GM12874 (cell line): Measurements from ENCODE around the gene ZEB2.

ENCODE experiments used
- CTCF ChIP-seq: IDR thresholded peaks from 2 replicates; pipeline ENCODE4 v1.5.1; 2011; ENCODE audit warnings: low read depth, mild to moderate bottlenecking, control low read depth, low read length, moderate library complexity; ENCODE audit not compliant: insufficient read depth

Gene ZEB2

DNA sequence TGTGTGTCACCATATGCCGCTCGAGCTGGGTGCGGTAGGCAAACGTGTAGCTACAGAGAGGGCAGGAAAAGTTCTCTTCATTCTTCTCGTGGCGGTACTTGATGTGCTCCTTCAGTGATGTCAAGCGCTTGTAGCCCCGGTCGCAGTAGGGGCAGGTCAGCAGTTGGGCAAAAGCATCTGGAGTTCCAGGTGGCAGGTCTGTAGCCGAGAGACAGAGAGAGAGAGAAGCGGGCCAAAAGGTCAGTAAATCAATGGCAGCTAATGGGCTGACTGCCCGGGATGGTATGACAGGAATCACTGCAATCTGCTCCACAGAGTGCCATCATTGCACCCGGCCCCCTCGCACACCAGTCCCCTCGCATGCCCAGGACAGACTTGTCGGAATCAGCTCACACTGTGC lies 116.0 kb downstream of the ZEB2 start:
- TF ChIP-seq CTCF: no peak

- no peak for TF ChIP-seq CTCF
Observed at GRCh38 chr2:144402251-144402650, 117.7 kb downstream of the ZEB2 start.

DNA sequence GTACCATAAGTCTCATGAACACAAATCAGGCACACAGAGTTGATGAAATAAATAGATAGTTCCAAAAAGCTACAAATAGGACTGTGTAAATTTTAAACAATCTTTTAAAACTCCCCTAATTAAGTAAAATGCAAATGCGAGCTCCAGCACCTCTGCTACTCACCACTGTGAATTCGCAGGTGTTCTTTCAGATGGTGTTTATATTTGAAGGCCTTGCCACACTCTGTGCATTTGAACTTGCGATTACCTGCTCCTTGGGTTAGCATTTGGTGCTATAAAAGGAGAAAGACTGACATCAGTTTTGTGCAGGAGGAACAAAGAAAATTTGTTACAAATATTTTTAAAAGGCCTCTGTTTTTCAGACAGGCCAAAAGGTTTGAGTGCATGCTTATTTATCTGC lies 118.9 kb downstream of the ZEB2 start:
- no peak for TF ChIP-seq CTCF

GRCh38 chr2:144396318-144396717 lies 123.6 kb downstream of the ZEB2 start:
- TF ChIP-seq CTCF: no peak

DNA sequence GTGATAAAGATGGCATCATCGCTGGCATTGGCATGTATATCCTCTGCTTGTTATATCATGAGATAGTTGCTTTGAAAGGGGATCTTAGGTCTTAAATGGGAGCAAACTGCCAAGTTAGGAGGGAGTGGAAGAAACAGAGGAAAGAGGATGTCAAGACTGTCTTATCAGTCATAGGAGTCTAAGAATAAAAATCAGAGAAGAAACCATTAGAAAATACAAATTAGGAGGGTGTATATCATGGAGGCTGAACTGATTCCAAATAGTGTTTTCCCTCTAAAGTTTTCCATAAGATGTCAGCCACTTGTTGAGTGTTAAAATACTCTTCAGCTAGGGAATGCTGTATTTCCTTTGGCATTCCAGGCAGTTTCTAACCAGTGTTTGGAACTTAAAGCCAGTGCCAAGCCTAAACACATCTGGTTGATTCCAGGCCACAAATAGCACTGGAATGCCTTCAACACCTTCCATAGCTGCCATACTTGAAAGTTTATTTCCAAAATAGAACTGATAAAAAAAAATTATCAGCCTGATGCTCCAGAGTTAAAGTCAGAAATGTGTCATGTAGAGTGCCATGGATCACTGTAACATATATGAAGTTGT lies 129.4 kb downstream of the ZEB2 start:
- TF ChIP-seq CTCF: no peak

DNA sequence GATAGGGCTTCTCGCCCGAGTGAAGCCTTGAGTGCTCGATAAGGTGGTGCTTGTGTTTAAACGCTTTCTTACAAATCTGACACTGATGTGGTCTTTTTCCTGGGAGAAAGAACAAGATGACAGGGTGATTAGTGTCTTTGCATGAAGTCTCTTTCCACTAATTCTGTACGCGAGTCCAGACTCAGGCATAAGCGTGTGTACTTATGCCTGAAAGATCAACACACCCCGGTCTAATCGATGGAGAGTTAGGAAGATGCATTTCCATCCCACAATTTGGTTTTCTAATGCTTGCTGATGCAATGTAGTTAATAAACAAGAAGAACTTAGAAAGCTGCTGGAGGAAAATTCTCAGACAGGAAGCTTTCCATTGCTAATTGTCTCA lies 130.0 kb downstream of the ZEB2 start:
- no peak for TF ChIP-seq CTCF

DNA sequence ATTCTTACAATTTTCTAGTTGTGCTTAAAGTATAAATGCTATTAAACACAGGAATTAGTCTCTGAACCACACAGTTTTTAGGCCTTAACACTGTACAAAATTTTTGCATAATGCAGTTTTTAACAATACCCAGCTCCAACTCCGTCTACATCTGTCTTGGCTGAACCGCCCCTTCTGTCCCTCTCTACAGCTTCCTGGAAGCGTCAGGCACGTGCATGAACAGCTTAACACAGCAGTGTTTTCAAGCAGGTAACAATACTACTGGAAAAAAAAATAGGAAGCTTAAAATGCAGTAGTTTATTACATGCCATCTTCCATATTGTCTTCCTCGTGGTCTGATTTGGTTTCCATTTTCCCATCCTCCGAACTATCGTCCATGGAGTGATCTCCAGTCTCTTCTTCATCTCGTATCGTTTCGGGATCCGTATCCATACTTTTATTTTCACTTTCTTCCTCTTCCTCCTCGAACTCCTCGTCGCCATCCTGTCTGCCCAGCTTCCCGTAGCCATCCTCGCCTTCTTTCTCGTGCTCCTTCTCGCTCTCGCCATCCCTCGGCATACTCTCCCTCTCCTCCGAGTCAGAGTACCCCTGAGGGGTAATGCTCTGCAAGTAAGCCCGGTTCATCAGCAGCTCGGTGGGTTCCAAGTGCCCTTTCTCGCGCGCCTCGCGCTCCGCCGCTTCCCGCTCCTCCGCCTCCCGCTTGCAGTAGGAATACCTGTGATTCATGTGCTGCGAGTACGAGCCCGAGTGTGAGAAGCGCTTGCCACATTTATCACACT lies 130.6 kb downstream of the ZEB2 start:
- TF ChIP-seq CTCF: no peak
